H54 (cell line): Measurements from ENCODE around the gene TNKS1BP1.
"Not testable (repeated sequence)": the region's sequence is repeated elsewhere in the genome, so short reads cannot be mapped to it uniquely, and the experiment has no call there.

ENCODE experiments used
- DNase-seq: peaks from one replicate; pipeline ENCODE4 v3.0.0; 2011; ENCODE audit warnings: low spot score, mixed read lengths; ENCODE audit not compliant: insufficient read length
- FAIRE-seq: peaks from 3 replicates; lab custom pipeline; 2011; peaks lifted over from hg19 to GRCh38; lab: Jason Lieb, UNC
- POLR2A ChIP-seq: IDR thresholded peaks from 2 replicates; pipeline ENCODE4 v1.6.1; 2011; ENCODE audit warnings: low read depth, mild to moderate bottlenecking, low read length

The TNKS1BP1 gene

DNA sequence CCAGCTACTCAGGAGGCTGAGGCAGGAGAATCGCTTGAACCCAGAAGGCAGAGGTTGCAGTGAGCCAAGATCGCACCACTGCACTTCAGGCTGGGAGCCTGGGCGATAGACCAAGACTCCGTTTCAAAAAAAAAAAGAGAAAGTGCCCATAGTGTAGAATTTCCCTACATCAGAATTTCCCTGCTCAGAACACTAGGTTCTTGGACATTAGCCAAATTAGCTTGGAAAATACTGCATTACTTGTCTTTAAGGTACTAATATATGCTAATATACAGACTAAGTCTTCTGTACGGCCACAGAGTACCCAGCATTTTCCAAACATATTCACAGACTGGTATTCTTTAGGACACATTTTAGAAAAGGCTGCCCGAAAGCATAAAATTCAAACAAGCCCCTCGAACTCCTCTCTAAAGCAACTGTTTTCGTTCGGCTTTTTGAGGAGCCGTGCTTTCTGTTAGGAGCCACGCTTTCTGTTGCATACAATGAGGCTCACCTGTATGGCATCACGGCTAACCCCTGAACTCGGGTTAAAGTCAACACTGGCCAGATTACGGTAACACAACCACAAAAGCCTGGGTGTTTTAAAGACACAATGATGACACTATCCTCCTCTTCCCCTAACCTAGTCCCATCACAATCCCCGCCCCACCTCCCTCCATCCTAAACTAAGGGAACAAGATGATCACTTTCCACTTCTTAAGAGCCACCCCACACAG is 18.4 kb downstream of the TNKS1BP1 start:
- FAIRE-seq (no peak), DNase-seq (no peak)
- no peak for TF ChIP-seq POLR2A

DNA sequence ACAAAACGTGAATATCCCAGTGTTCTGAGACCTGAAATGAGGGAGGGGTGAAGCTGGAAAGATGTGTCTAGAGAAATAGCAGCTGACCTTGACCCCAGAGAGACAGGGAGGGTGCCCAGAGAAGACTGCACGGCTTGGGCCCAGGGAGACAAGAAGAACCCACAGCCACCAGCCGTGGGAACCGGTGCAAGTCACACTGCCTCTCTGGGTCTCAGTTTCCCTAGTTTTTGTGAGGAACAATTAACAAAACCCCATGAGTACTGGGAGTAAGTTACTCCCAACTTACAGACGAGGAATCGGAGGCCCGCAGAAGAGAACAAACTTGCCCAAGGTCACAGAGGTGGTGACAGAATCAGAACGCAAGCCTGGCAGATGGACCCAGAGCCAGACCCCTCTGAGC is 19.2 kb downstream of the TNKS1BP1 start:
- no peak for DNase-seq
- FAIRE-seq: no peak
- no peak for TF ChIP-seq POLR2A

DNA sequence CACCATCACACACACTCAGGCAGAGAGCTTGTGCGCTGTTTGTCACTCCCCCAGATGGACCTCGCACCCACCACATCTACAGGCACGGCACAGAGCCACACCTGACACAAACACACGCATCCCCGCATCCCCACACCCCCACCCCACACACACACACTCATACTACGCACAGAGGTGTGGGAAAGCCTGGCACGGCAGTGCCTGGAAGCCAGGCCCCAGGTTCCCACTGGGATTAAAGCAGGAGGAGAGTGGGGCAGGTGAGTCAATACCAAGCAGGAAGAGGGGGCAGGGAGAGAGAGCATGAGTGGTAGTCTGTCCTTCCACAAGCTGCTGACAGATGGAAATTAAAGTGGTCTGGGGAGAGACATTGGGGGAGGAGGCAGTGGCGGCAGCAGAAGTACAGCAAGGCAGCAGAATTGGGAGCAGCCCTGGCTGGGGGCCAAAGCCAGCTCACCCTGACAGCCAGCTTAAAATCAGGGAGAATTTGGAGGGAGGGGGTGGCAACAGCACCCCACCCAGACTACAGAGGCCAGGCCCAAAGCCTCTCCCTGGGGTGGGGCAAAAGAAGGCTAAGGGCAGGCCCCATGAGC is 20.7 kb downstream of the TNKS1BP1 start:
- DNase-seq (no peak), FAIRE-seq (no peak)
- no peak for TF ChIP-seq POLR2A

DNA sequence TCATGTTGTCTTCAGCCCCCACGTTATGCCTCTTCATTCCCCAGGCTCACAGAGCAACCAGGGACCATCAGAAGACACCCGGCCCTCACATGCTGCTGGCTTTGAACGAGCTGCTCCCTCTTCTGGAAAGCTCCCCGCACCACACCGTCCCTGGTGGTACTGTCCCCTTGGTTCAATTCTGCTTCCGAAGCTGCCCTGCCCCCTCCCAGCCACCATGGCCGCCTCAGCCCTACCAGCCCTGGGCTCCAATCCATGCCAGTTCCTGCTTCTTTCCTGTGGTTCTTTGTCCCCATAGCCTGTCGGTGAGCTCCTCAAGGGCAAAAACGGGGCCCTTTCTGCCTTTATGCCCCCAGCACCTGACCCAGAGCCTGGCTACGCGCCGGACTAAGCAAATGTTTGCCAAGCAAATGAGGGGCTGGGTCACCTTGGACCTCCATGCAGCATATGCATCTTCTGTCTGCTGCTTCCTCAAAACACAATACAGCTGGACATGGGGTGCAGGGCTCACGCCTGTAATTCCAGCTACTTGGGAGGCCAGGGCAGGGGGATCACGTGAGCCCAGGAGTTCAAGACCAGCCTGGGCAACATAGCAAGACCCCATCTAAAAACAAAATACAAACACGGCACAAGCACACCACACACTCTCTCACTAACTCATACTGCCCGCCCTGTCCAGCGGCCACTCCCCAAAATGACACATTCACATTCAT is 21.3 kb downstream of the TNKS1BP1 start:
- TF ChIP-seq POLR2A: no peak
- no peak for DNase-seq
- no peak for FAIRE-seq

DNA sequence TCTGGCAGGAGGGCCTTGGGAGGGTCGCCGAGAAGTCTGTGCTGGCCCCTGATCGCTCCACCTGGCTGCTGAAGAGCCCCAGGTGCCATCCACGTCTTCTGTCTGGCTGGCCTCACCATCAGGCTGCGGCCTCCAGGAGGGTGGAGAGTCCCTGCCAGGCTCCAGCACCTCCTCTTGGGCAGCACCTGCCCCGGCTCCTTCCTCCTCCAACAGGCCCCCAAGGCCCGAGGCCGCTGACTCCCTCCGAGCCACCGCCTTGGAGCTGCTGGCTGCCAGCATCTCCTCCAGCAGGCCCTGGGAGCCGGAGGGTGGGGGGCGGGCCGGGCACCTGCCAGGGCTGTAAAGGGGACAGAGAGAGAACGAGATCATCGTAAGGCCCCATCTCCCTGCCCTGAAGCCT is 22.3 kb downstream of the TNKS1BP1 start:
- DNase-seq (no peak), FAIRE-seq (no peak)
- TF ChIP-seq POLR2A: no peak

DNA sequence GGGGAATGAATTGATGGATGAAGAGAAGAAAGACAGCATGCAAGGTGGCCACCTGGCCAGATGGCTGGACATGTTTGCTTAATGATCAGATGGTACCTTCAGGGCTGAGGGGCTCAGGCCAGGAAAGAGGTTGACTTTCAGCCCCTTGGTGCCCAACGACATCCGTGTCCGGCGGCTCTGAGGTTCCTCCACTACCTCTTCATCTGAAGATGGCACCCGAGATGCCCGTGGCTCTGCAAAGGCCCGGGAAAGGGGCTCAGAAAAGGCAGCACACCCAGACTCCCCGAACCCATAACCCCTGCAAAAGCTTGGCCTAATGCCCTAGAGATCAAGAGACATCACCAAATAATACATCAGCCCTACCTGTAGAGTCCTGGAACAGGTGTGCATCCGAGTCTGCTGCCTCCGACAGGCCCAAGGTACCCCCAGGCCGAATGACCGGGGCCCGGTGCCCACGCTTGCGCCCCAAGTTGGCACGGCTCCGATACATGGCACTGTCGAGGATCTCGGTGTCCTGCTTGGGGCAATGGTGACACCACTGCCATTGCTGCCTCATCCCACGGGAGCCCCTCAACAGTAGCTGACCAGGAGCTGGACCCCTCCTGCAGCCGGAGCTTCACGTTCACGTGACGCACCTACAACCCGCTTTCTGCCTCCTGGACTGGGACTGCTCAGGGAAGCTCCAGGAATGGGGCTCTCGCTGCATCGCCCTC is 22.9 kb downstream of the TNKS1BP1 start:
- no peak for FAIRE-seq
- no peak for DNase-seq
- TF ChIP-seq POLR2A: no peak

DNA sequence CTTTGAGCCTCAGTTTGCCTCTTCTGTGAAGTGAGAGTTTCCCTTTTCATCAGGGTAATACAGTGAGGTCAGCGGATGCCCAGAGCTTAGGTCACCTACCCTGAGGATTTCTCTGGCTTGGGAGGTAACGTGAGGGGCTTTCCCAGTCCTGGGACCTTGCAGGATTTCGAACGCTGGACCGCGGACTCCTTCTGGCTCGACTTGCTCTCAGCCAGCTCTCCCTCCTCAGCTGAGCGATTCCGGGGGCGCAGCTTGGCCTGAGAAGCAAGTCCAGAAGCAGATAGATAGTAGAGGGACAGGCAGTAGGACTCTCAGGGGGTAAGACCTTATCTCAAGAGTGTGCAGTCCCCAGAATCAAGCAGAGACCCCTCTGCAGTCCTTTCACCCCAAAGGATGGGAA is 24.0 kb downstream of the TNKS1BP1 start:
- DNase-seq: no peak
- no peak for FAIRE-seq
- no peak for TF ChIP-seq POLR2A

DNA sequence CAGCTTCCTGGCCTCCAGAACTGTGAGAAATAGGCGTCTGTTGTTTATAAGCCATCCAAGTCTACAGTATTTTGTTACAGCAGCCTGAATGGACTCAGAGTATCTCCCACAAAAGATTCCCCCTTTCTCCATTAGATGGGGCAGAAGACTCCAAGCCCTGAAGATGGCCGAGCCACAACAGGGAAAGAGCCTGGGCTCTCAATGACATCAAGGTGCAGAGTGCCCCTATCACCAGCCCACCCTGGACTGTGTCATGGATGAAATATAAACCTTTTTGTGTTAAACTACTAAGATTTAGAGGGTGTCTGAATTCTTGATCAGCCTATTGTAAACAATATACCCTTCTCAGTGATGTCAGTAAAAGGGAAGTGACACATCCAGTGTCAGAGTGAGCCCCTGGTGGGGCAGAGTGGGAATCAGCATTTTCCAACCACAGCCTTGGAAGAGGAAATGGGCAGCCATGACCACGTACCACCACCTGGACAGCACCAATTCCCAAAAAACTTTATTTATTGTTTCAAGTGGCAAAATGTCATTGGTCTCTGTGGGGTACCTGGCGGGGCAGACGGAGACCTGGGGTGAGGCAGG is 25.5 kb downstream of the TNKS1BP1 start:
- no peak for TF ChIP-seq POLR2A
- no peak for DNase-seq
- no peak for FAIRE-seq

DNA sequence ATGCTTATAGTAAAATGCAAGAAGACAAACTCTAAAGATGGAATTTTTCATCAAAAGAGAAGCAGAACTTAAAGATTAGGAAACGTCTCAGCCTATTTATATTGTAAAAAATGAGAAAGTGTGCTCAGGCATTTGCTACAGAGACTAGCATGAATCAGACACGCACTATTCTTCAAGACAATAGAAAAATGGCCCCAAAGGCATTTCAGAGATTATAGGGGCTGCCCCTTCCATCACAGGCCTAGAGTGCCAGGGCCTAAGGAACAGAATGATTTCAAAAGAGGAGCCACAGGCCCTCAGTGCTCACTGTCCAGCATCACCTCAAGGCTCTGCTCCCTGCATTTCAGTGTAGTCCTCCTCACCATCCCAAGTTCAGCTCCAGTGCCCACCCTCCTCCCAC is 27.5 kb downstream of the TNKS1BP1 start:
- TF ChIP-seq POLR2A: no peak
- DNase-seq: no peak

DNA sequence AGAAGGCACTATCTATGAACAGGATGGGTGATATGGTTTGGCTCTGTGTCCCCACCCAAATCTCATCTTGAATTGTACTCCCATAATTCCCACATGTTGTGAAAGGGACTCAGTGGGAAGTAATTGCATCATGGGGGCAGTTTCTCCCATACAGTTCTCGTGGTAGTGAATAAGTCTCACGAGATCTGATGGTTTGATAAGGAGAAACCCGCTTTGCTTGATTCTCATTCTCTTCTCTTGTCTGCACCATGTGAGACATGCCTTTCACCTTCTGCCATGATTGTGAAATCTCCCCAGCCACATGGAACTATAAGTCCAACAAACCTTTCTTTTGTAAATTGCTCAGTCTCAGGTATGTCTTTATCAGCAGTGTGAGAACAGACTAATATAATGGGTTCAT is 28.5 kb downstream of the TNKS1BP1 start:
- not testable (repeated sequence) for FAIRE-seq, DNase-seq

More for the DNA sequence above, 27.5 kb downstream of the TNKS1BP1 start:
- FAIRE-seq: no peak

DNA sequence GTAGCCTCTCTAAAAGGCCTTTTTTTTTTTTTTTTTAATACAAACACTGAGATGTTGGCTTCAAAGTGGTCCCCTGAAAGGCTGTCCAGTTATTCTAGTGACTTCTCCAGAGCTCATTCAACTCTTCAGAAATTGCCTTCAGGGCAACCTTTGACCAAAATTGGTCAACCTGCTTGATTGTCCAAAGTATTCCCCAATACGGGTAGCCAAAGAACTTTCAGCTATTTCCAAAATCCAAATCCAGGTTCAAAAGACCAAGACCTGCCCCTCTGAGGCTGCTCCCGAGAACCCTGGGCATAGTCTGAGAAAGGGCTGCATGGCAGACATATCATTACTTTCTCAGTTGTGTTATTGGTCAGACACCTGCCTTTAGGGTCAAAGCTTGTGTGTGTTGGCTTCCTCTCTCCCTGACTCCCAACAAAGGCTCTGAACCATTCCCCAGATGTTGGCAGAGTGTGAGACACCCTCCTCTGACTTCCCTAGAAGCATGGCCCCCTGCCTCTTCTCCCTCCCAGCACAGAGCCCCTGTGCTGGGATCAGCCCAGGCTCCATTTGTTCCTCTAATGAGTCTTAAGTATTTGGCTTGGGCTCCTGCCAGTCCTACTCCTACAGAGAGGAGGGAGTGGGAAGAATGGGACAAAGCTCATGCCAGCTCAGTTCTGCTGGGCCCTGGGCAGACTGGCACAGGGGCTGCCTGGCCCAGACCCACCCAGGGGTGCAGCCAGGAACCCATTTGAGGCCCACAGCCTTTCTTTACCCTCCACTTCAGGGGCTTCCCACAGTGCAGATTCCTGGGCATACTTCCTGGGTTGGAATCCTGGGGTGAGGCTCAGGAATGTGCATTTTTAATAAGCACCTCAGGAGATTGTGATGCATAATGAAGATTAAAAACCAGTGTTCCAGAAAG is 30.3 kb downstream of the TNKS1BP1 start:
- DNase-seq (no peak), FAIRE-seq (no peak)
- TF ChIP-seq POLR2A: no peak

DNA sequence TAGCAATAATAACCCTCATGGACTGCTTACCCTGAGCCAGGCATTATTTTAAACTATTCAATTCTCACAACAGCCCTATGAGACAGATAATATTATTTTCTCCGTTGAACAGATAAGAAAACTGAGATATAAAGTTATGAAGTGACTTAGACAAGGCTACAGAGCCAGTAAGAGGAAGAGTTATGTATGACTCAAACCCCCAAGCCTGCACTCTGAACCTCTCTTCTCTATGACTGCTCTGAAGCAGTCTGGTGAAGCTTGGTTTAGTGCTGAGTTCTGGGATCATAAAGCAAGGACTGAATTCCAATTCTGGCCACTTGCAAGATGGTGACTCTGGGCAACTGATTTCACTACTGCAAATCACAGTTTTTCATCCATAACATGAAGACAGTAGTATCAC is 34.5 kb downstream of the TNKS1BP1 start:
- TF ChIP-seq POLR2A: no peak
- FAIRE-seq (no peak), DNase-seq (no peak)
